H1 (cell line): Measurements from ENCODE around the gene OTC. TPM values are rescaled to one million over a fixed set of nuclear protein-coding genes. Genes with fewer than 3 reads are reported as not detected.

Source experiments
- CTCF ChIA-PET: fragments of 300-600 bp; sonication (Branson Sonifier 250); formaldehyde crosslinking; loops from one replicate; lab custom pipeline; 2021; ENCODE audit not compliant: partially characterized antibody; lab: Charles Lee
- POLR2A ChIA-PET: fragments of 300-600 bp; sonication (Branson Sonifier 250); formaldehyde crosslinking; loops from one replicate; lab custom pipeline; 2021; ENCODE audit warnings: inconsistent platforms; ENCODE audit not compliant: partially characterized antibody; lab: Charles Lee
- DNase-seq, 2 experiments: peaks; one replicate each; pipeline versions ENCODE4 v3.0.0 to v3.0.0-alpha.2; 2010 to 2022; ENCODE audit warnings: low spot score in 2 of 2, low read depth in 1 of 2, mixed read lengths in 1 of 2
- FAIRE-seq: peaks from 2 replicates; lab custom pipeline; 2011; peaks lifted over from hg19 to GRCh38; lab: Jason Lieb, UNC
- H2AFZ ChIP-seq: 2 replicates; pipeline ENCODE4 v1.8.1; 2012; ENCODE audit warnings: low read length, inconsistent platforms
- H2AK5ac ChIP-seq: 2 replicates; pipeline ENCODE4 v1.6.1; 2013; ENCODE audit warnings: low read depth, low read length
- H2BK120ac ChIP-seq: replicated peaks from 2 replicates; pipeline ENCODE3; 2013; ENCODE audit warnings: low read depth, low read length, inconsistent platforms
- H2BK12ac ChIP-seq: 2 replicates; pipeline ENCODE4 v1.6.1; 2013; ENCODE audit warnings: low read depth, low read length
- H2BK15ac ChIP-seq: 2 replicates; pipeline ENCODE4 v1.6.1; 2013; ENCODE audit warnings: low read length
- H2BK20ac ChIP-seq: 2 replicates; pipeline ENCODE4 v1.6.1; 2013; ENCODE audit warnings: low read length
- H2BK5ac ChIP-seq: 2 replicates; pipeline ENCODE4 v1.6.1; 2013; ENCODE audit warnings: low read depth, low read length
- H3K14ac ChIP-seq: 2 replicates; pipeline ENCODE4 v1.6.1; 2013; ENCODE audit warnings: inconsistent platforms; ENCODE audit not compliant: insufficient read length
- H3K18ac ChIP-seq: 2 replicates; pipeline ENCODE4 v1.6.1; 2013; ENCODE audit warnings: low read length; ENCODE audit errors: extremely low read depth
- H3K23ac ChIP-seq: 2 replicates; pipeline ENCODE4 v1.6.1; 2013; ENCODE audit warnings: inconsistent platforms; ENCODE audit not compliant: insufficient read length
- H3K23me2 ChIP-seq: 2 replicates; pipeline ENCODE4 v1.6.1; 2013; ENCODE audit warnings: low read depth, low read length
- H3K27ac ChIP-seq: 2 replicates; pipeline ENCODE4 v1.6.1; 2011; ENCODE audit warnings: low read depth, low read length, inconsistent platforms
- H3K27me3 ChIP-seq, 4 experiments: replicated peaks in 1 of 4; 1 replicate in 1 of 4; 2 replicates in 3 of 4; pipeline versions ENCODE4 v1.6.1 to v1.8.1; 2011 to 2013; ENCODE audit warnings: low read length in 3 of 4, mild to moderate bottlenecking in 3 of 4, inconsistent platforms in 2 of 4, mixed read lengths in 2 of 4, moderate library complexity in 1 of 4; ENCODE audit not compliant: control insufficient read depth in 3 of 4, insufficient read depth in 3 of 4; ENCODE audit errors: extremely low read depth in 1 of 4
- H3K36me3 ChIP-seq, 4 experiments: 2 replicates each; pipeline versions ENCODE4 v1.6.1 to v1.8.1; 2011 to 2013; ENCODE audit warnings: mild to moderate bottlenecking in 4 of 4, low read length in 3 of 4, moderate library complexity in 2 of 4, control low read depth in 1 of 4, inconsistent platforms in 1 of 4; ENCODE audit not compliant: insufficient read depth in 4 of 4, control insufficient read depth in 2 of 4
- H3K4ac ChIP-seq: replicated peaks from 2 replicates; pipeline ENCODE3; 2013; ENCODE audit warnings: low read length, low read depth, mixed read lengths, inconsistent platforms; ENCODE audit not compliant: insufficient read length
- H3K4me1 ChIP-seq, 4 experiments: replicated peaks in 1 of 4; 1 replicate in 1 of 4; 2 replicates in 3 of 4; pipeline versions ENCODE4 v1.6.1 to v1.8.1; 2011 to 2013; ENCODE audit warnings: low read length in 3 of 4, inconsistent platforms in 2 of 4, mixed read lengths in 1 of 4; ENCODE audit not compliant: insufficient read depth in 4 of 4, control insufficient read depth in 3 of 4
- H3K4me2 ChIP-seq, 2 experiments: 2 replicates each; pipeline versions ENCODE4 v1.6.1 to v1.8.1; 2011 to 2013; ENCODE audit warnings: low read depth in 2 of 2, low read length in 2 of 2, control low read depth in 1 of 2, inconsistent platforms in 1 of 2, mild to moderate bottlenecking in 1 of 2; ENCODE audit not compliant: insufficient read depth in 1 of 2
- H3K4me3 ChIP-seq, 4 experiments: fragments of 200-600, 300-600 bp in 1 of 4; sonication (generic), shearing (Covaris generic), sonication (Bioruptor Twin) in 1 of 4; 2 replicates each; pipeline versions ENCODE4 v1.5.1 to v1.8.1; 2011 to 2016; ENCODE audit warnings: low read length in 4 of 4, low read depth in 3 of 4, control low read depth in 2 of 4, inconsistent platforms in 2 of 4, mild to moderate bottlenecking in 2 of 4, mixed read lengths in 1 of 4, moderate library complexity in 1 of 4; ENCODE audit not compliant: insufficient read depth in 2 of 4; ENCODE audit errors: extremely low read depth in 1 of 4
- H3K56ac ChIP-seq: replicated peaks from 2 replicates; pipeline ENCODE3; 2013; ENCODE audit warnings: low read depth, mild to moderate bottlenecking, mixed read lengths, low read length, inconsistent platforms; ENCODE audit not compliant: insufficient read length
- H3K79me1 ChIP-seq: 2 replicates; pipeline ENCODE4 v1.6.1; 2013; ENCODE audit warnings: low read depth, low read length, control low read depth
- H3K79me2 ChIP-seq, 2 experiments: 2 replicates each; pipeline versions ENCODE4 v1.6.1 to v1.8.1; 2012 to 2013; ENCODE audit warnings: low read length in 2 of 2, mild to moderate bottlenecking in 2 of 2, inconsistent platforms in 1 of 2; ENCODE audit not compliant: insufficient read depth in 2 of 2, control insufficient read depth in 1 of 2
- H3K9ac ChIP-seq, 4 experiments: replicated peaks in 1 of 4; 1 replicate in 1 of 4; 2 replicates in 3 of 4; pipeline versions ENCODE4 v1.6.1 to v1.8.1; 2011 to 2013; ENCODE audit warnings: low read depth in 3 of 4, low read length in 3 of 4, control low read depth in 2 of 4, mild to moderate bottlenecking in 2 of 4, moderate library complexity in 2 of 4, inconsistent platforms in 1 of 4; ENCODE audit errors: extremely low read depth in 1 of 4
- H3K9me3 ChIP-seq, 2 experiments: 2 replicates each; pipeline versions ENCODE4 v1.6.1 to v1.8.1; 2012 to 2013; ENCODE audit warnings: mild to moderate bottlenecking in 2 of 2, moderate library complexity in 2 of 2, control low read depth in 1 of 2, inconsistent platforms in 1 of 2, low read depth in 1 of 2, low read length in 1 of 2, mixed read lengths in 1 of 2; ENCODE audit not compliant: insufficient read depth in 2 of 2
- H4K20me1 ChIP-seq, 2 experiments: replicated peaks in 1 of 2; 2 replicates each; pipeline versions ENCODE3 to v1.8.1; 2011 to 2013; ENCODE audit warnings: inconsistent platforms in 2 of 2, low read length in 2 of 2, mild to moderate bottlenecking in 1 of 2; ENCODE audit not compliant: insufficient read depth in 2 of 2, control insufficient read depth in 1 of 2
- H4K5ac ChIP-seq: 2 replicates; pipeline ENCODE4 v1.6.1; 2013; ENCODE audit warnings: low read length, low read depth, mixed read lengths, inconsistent platforms; ENCODE audit not compliant: insufficient read length
- H4K8ac ChIP-seq: 2 replicates; pipeline ENCODE4 v1.8.0; 2013; ENCODE audit warnings: mild to moderate bottlenecking, moderate library complexity, low read length, inconsistent platforms; ENCODE audit not compliant: insufficient read depth; ENCODE audit errors: extremely low read depth
- H4K91ac ChIP-seq: replicated peaks from 2 replicates; pipeline ENCODE3; 2013; ENCODE audit warnings: low read length, mixed read lengths, inconsistent platforms; ENCODE audit not compliant: insufficient read length
- EP300 ChIP-seq, 2 experiments: IDR thresholded peaks; 1 replicate in 1 of 2; 2 replicates in 1 of 2; pipeline ENCODE4 v1.6.1; 2011 to 2012; ENCODE audit warnings: low read depth in 2 of 2, low read length in 2 of 2, mild to moderate bottlenecking in 2 of 2, borderline replicate concordance in 1 of 2, inconsistent platforms in 1 of 2, moderate library complexity in 1 of 2
- SIRT6 ChIP-seq: IDR thresholded peaks from one replicate; pipeline ENCODE4 v1.7.1; 2012; ENCODE audit warnings: low read length, inconsistent platforms
- WGBS, 2 experiments: shearing (Covaris generic) in 1 of 2; methylation state at CpG; one replicate each; pipeline versions ENCODE4 v1.1.6 to v1.1.7; 2013 to 2015; ENCODE audit warnings: low lambda C conversion rate in 2 of 2, mixed read lengths in 2 of 2, inconsistent platforms in 1 of 2, low coverage in 1 of 2, missing lambda C conversion rate in 1 of 2; ENCODE audit not compliant: insufficient replicate concordance in 2 of 2, insufficient coverage in 1 of 2, insufficient read length in 1 of 2; ENCODE audit errors: extremely low coverage in 1 of 2, missing lambda C conversion rate in 1 of 2; 5-methylcytosine and 5-hydroxymethylcytosine counted together
- polyA plus RNA-seq, 7 experiments: library from polyadenylated mRNA; depleted of rRNA in 3 of 7; stranded (reverse) in 5 of 7; unstranded in 2 of 7; fragments of >200 nt in 5 of 7; fragments of 200-250 nt in 2 of 7; gene quantifications; 1 replicate in 5 of 7; 2 replicates in 1 of 7; 4 replicates in 1 of 7; pipeline versions ENCODE4 v1.2.1 to v1.2.3, GENCODE V29; 2011 to 2013; ENCODE audit warnings: missing spikeins in 2 of 7, mixed read lengths in 2 of 7
- total RNA-seq: library from RNA; stranded (reverse); fragmentation: NEBNext Ultra II Directional; extraction: Animal tissue kit (Norgen Biotek cat#: 25700); gene quantifications from 2 replicates; pipeline ENCODE4 v1.2.1, GENCODE V29; 2021

Gene OTC
- total and polyA plus RNA-seq, 2 of the 8 experiments (the other 6 are each of a cell fraction or from before 2014, with no cell fraction given), result not detected

DNA sequence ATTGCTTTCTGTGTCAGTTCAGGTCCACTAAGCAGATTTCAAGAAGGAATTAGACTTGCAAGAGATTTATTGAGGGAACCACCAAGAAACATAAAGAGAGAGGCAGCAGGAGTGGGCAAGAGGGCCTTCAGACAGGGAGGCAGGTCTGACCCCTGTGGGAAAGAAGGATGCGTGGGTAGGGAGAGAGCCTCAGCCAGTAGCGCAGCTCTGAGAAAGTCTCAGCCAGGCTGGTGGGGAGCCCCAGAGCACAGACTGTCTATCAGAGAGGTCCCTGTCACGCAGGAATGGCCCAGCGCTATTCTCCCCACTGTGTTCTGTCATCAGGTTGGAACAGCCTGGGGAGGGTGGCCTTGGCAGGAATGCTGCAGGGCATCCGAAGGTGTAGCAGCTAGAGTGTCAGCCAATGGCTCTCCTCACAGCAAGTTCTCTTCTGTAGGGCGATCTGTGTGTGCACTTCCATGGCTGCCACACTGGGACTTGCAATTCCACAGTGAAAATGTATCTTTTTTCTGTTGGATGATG, 48.0 kb downstream of the OTC start:
- no peak overlapping the region for H3K18ac ChIP-seq
- H3K79me1 ChIP-seq, result no peaks in the 10 kb centered on the region
- no peak overlapping the region for H3K56ac ChIP-seq
- FAIRE-seq (no peak), DNase-seq (no peak)
- POLR2A ChIA-PET, result no interaction called here
- H4K5ac ChIP-seq, result no peak overlapping the region
- H2BK20ac ChIP-seq, result no peak overlapping the region
- H3K27me3 ChIP-seq, result no peaks in the 10 kb centered on the region
- H3K79me2 ChIP-seq, result no peaks in the 10 kb centered on the region
- no peaks in the 10 kb centered on the region for H3K9me3 ChIP-seq
- no peak overlapping the region for H3K4me3 ChIP-seq
- H2BK5ac ChIP-seq, result no peak overlapping the region
- H4K8ac ChIP-seq, result no peak overlapping the region
- TF ChIP-seq EP300 (IDR thresholded peaks at IDR 0.05; ENCODE audit: borderline replicate concordance in 1 of 2, low read depth in 2 of 2, low read length in 2 of 2) (peak in 1 of 2 experiments; percentile 78; a peak in 1 of 3 replicates), SIRT6 (no peak)
- CTCF ChIA-PET, result no interaction called here
- H4K91ac ChIP-seq, result no peak overlapping the region
- no peak overlapping the region for H3K4me2 ChIP-seq
- no peak overlapping the region for H2AK5ac ChIP-seq
- no peak overlapping the region for H2BK120ac ChIP-seq
- H2BK15ac ChIP-seq, result no peak overlapping the region
- WGBS, 2 experiments, result 85% methylated on average over 4 of the region's 6 CpGs; no CpG with 5 or more reads in 1 of the 2 experiments
- H3K9ac ChIP-seq, result no peak overlapping the region
- H3K23ac ChIP-seq, result no peak overlapping the region
- H3K14ac ChIP-seq, result no peak overlapping the region
- H4K20me1 ChIP-seq, result no peaks in the 10 kb centered on the region
- no peak overlapping the region for H2AFZ ChIP-seq
- H3K36me3 ChIP-seq, result no peaks in the 10 kb centered on the region
- peaks cover 0 to 4% (median 0%) of the 10 kb centered on the region in 4 experiments; a peak in 2 of 7 replicates for H3K4me1 ChIP-seq
- H3K4ac ChIP-seq, result no peak overlapping the region
- no peaks in the 10 kb centered on the region for H3K23me2 ChIP-seq
- no peak overlapping the region for H2BK12ac ChIP-seq
- no peak overlapping the region for H3K27ac ChIP-seq
